ENCODE data around the gene RCSD1.

- TF ChIP-seq CTCF (IDR thresholded peaks at IDR 0.05; ENCODE audit: low read depth, low read length) (no peak), POLR2A (IDR thresholded peaks at IDR 0.05; ENCODE audit: extremely low read depth, insufficient read length) (no peak)
Measured at GRCh38 chr1:167751676-167752075, 121.6 kb downstream of the RCSD1 start.

Data from NB4 (cell line).